Stimulated activated CD8-positive, alpha-beta memory T cell treated with anti-CD3 and anti-CD28 coated beads, Interleukin-15, amount 100 ng/mL, for 4 hours (primary cell): ENCODE results near the gene WDFY4.

ENCODE experiments used
- DNase-seq, 2 donors: peaks; one replicate each; pipeline ENCODE4 v3.0.0-alpha.2; 2020; ENCODE audit warnings: low read depth in 2 of 2

The WDFY4 gene

GRCh38 chr10:48690791-48691660 lies 6.4 kb downstream of the WDFY4 start:
- DNase-seq: no peak

- no peak for DNase-seq
Observed at GRCh38 chr10:48691812-48692528, 7.3 kb downstream of the WDFY4 start.

DNA sequence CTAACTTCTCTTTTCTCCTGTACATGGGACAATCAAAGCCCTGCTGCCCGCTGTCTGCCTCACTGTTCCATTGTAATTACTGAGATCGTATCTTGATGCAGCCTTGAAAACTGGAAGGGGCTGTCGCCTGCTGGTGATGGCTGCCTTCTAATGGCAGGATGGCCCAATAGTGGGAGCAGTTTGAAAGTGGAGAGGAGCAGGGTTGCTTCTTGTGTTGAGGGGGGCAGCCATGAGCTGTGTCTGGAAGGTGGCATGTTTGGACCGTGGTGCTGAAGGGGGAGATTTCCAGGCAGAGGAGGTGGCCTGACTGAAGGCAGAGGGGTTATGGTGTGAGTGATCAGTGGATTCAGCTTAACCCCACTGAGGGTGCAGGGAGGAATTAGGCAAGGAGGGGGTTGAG lies 8.1 kb downstream of the WDFY4 start:
- DNase-seq: no peak

- no peak for DNase-seq
Observed at GRCh38 chr10:48693206-48693605, 8.5 kb downstream of the WDFY4 start.

- DNase-seq: no peak
Observed at GRCh38 chr10:48694371-48695030, 9.8 kb downstream of the WDFY4 start.

- DNase-seq: no peak
Observed at GRCh38 chr10:48695636-48696534, 11.2 kb downstream of the WDFY4 start.

GRCh38 chr10:48696535-48696873 lies 11.8 kb downstream of the WDFY4 start:
- no peak for DNase-seq

DNA sequence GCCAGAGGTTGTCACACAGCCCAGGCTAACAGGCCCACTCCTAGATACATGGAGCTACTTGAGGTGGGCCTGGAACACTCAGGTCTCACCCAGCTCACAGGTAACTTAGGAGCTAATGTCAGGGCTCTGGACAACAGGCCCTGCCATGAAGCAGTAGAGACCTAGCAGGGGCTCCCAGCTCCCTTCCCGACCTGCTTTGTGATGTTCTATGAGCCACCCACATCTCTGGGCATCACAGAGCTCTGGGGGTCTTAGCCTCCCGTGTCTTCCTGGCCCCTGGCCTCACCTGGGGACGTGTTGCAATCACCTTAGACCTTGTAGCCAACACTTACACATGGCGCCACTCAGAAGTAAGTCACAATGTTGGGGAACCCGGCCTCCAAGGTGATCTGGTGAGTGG lies 12.4 kb downstream of the WDFY4 start:
- no peak for DNase-seq

GRCh38 chr10:48697821-48698764 lies 13.4 kb downstream of the WDFY4 start:
- no peak for DNase-seq

DNA sequence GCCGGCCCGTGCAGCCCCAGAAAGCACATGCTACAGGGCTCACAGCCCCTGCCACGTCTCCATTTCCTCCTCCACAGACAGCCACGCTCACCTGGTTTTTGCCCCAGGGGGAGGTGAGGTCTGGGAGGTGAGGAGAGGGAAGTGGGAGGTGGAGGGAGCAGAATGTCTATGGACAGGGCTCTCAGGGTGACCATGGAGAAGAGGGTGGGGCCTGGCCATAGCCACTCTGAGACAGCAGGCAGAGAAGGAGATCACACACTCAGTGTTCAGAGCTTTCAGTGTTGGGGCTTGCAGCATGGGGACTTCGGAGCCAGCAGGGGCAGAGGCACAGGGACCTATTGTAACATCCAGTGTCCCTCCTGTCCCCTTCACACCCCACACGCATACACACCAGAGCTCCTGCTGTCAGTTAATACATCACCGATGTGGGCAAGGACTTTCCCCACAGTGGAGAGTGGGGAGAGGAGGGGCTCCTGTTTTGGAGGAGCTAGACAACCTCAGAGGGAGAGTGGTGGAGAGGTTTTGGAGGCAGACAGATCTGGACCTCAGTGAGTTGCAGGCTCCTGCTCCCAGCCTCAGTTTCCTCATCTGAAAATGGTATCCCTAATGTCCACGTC lies 14.4 kb downstream of the WDFY4 start:
- no peak for DNase-seq

GRCh38 chr10:48700071-48700470 lies 15.4 kb downstream of the WDFY4 start:
- DNase-seq: no peak

DNA sequence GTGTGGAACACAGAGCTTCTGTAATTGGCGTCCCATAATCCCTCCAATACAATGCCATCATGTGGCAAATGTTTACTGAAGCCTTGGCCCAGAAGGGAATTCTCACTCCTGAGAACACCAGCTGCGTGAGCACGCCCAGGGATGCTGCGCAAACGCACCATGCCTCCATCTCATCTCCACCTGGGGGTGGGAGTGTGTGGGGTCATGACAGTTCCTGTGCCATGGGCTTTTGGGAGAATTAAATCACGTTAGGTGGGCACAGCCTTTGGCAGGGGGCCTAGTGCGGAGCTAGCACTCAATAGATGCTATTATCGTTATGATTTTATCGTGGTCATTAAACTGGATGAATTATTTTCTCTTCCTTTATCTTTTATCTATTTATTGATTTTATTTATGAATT lies 15.8 kb downstream of the WDFY4 start:
- no peak for DNase-seq

DNA sequence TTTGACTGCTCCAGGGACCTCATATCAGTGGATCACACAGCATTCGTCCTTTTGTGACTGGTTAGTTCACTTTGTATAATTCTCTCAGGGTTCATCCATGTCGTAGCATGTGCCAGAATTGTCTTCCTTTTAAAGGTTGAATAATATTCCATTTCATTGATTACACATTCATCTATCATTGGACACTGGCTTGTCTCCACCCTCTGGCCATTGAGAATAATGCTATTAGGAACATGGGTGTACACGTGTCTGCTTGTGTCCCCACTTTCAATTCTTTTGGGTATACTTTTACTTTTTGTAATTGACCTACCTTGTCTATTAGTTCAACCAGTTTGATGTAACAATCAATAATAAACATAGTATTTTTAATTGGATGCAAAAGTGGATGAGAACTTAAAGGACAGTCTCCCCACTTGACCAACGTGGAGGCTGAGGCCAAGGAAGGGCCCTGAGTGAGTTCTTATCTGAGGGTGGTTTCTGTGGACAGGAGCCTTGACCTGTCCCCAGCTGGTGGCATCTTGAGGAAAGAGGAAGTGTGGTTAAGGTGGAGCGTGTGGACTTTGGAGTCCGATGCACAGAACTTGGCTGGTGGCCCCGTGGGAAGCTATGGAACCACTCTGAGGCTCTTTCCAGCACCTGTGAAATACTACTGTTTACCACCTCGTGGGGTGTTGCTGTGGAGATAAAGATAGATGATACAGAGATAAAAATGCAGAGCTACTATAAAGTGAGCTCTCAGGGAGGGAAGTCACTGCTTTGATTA lies 16.6 kb downstream of the WDFY4 start:
- no peak for DNase-seq

DNA sequence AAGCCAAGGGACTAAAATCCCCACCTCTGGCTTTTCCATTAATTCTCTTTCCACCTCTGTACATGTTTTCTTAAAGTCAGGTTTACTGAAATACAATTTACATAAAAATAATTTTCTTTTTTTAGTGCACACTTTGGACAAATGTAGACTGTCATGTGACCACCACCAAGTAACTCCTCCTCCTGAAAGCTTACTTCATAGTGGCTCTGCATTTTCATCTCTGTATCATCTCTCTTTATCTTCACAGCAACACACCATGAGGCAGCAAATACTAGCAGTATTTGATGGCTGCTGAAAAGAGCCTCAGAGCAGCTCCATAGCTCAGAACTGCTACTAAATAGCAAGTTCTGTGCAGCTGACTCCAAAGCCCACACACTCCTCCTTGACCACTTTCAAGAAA lies 17.3 kb downstream of the WDFY4 start:
- DNase-seq: no peak

- DNase-seq: no peak
Observed at GRCh38 chr10:48703531-48704122, 19.0 kb downstream of the WDFY4 start.

- no peak for DNase-seq
Observed at GRCh38 chr10:48704156-48704555, 19.5 kb downstream of the WDFY4 start.

DNA sequence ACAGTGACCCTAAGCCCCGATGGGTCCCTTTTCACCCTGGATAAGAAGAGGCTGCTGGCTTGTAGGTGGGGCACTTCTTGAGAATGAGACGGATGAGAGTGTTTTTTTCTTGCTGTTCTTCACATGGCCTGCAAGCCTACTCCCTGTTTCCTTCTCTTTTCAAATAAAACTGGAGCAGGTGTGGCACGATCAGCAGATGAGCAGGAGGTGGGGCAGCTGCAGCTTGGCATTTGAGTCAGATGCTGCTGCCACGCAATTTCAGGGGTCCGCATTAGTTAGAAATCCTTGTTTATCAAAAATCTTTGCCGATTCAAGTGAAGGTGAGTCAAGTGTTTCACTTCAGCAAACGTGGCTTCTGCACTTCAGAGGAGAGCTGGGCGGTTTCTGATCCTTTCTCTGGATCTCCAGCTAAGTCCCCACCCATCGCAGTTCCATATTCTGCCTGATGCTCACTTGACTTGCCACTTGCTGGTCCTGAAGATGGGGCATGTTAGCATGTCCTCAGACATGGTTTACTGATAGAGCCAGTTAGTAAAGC lies 20.8 kb downstream of the WDFY4 start:
- no peak for DNase-seq

DNA sequence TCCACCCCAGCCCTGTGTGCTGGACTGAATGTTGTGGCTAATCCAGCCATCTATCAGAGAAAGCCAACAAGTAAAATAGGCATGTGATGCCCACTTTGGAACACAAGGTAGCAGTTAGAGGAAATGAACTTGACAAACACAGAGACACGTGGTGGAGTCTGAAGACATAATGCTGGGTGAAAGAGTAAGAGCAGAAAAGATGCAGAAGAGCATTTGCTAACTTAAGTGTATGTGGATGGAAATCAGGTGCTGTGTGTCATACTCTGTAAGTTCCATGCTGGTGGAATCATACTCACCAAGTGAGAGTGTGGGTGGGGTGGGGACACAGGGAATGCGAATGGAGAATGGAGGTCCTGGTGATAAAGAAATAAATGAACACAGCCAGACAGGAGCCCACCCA lies 22.8 kb downstream of the WDFY4 start:
- no peak for DNase-seq

- DNase-seq: no peak
Observed at GRCh38 chr10:48708144-48708543, 23.5 kb downstream of the WDFY4 start.
